Subcutaneous abdominal adipose tissue (tissue), 5 donors: ENCODE results near the gene LITAFD.
A peak's percentile ranks its signal among the peaks of the same experiment; 100 is the strongest.
"Not testable (repeated sequence)": the region's sequence is repeated elsewhere in the genome, so short reads cannot be mapped to it uniquely, and the experiment has no call there.

Experiments used
- H3K27ac ChIP-seq: one replicate; pipeline ENCODE4 v1.7.0; 2013; ENCODE audit warnings: low read depth, mild to moderate bottlenecking, inconsistent platforms, low read length, moderate library complexity
- H3K27me3 ChIP-seq, 5 donors: one replicate each; pipeline ENCODE4 v1.7.0; 2013; ENCODE audit warnings: low read length in 5 of 5, inconsistent platforms in 1 of 5; ENCODE audit not compliant: control insufficient read depth in 5 of 5, insufficient read depth in 4 of 5
- H3K36me3 ChIP-seq, 5 donors: one replicate each; pipeline ENCODE4 v1.7.0; 2013; ENCODE audit warnings: low read length in 5 of 5; ENCODE audit not compliant: control insufficient read depth in 5 of 5, insufficient read depth in 5 of 5
- H3K4me1 ChIP-seq, 5 donors: one replicate each; pipeline ENCODE4 v1.7.0; 2013; ENCODE audit warnings: low read length in 5 of 5, mild to moderate bottlenecking in 3 of 5, moderate library complexity in 1 of 5; ENCODE audit not compliant: control insufficient read depth in 5 of 5, insufficient read depth in 5 of 5
- H3K4me3 ChIP-seq, 5 donors: one replicate each; pipeline ENCODE4 v1.7.0; 2013; ENCODE audit warnings: low read length in 5 of 5, low read depth in 1 of 5
- H3K9ac ChIP-seq, 5 donors: one replicate each; pipeline ENCODE4 v1.7.0; 2013; ENCODE audit warnings: low read length in 5 of 5, mild to moderate bottlenecking in 4 of 5, moderate library complexity in 3 of 5
- H3K9me3 ChIP-seq, 5 donors: one replicate each; pipeline ENCODE4 v1.7.0; 2013; ENCODE audit warnings: low read length in 5 of 5; ENCODE audit not compliant: control insufficient read depth in 5 of 5
- donor health status: healthy.
- donor health status: healthy.
- donor health status: healthy.
- donor health status: healthy.
- donor health status: healthy.

Gene LITAFD

DNA sequence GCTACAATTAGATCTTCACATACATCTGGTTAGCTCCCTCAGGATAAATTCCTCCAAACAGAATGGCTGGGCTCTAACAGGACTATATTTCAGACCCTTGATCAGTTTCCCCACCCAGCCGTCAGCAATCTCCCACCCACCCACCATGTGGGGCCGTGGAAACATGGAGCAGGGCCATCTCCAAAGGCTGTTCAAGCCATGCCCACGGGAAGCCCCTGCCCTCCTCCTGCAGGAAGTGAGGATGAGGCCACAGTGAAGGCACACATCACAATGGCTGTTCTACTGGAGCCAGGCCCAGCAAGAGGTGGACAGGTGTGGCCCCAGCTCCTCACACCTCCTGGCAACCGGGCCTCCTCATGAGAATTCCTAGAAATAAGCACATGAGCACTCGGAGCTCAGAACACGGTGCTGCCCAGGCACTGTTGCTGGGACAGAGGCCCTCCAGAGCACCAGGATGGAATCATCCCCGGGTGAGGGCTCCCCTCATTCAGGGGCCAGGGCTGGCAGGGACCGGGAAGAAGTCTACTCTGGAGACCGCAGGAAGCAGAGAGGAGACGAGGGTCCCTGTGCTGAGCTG is at the start of gene LITAFD:
Gene LITAFD (plus strand): TSS at position 311 of the 577 bp plus-strand sequence. CDS start 2,005 bp downstream, outside the sequence.
- H3K9me3 ChIP-seq, result no peaks in the 10 kb centered on the region
- peaks cover 0 to 1% (median 0%) of the 10 kb centered on the region in 5 donors for H3K36me3 ChIP-seq
- H3K27me3 ChIP-seq, result peaks cover 0 to 26% (median 20%) of the 10 kb centered on the region in 5 donors
- H3K9ac ChIP-seq, result no peak within 1 kb of the TSS
- peaks cover 0 to 15% (median 13%) of the 10 kb centered on the region in 5 donors for H3K4me1 ChIP-seq
- H3K4me3 ChIP-seq, result no peak within 1 kb of the TSS
- H3K27ac ChIP-seq, result no peak within 1 kb of the TSS

DNA sequence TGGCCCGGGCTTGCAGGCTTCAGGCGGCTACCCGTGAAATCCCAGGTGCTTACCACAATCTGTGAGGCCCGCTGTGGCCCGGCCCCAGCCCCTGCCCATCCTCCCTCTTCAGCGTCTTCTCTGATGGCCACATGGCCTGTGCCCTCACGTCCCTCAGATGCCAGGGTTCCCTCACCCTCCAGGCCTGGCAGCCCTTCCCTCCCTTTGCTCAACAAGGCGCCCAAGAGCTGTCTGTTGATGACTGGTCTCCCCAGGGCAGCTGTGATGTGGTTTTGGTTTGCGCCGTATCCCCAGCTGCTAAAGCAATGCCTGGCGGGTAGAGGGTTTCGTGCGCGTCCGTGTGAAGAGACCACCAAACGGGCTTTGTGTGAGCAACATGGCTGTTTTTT is 49.4 kb upstream of the LITAFD start:
- no peak overlapping the region for H3K9ac ChIP-seq
- no peak overlapping the region for H3K27ac ChIP-seq
- no peaks in the 10 kb centered on the region for H3K9me3 ChIP-seq
- no peaks in the 10 kb centered on the region for H3K27me3 ChIP-seq
- no peak overlapping the region for H3K4me3 ChIP-seq
- peaks cover 0 to 8% (median 1%) of the 10 kb centered on the region in 5 donors for H3K4me1 ChIP-seq
- H3K36me3 ChIP-seq, result peaks cover 0 to 44% (median 31%) of the 10 kb centered on the region in 5 donors

DNA sequence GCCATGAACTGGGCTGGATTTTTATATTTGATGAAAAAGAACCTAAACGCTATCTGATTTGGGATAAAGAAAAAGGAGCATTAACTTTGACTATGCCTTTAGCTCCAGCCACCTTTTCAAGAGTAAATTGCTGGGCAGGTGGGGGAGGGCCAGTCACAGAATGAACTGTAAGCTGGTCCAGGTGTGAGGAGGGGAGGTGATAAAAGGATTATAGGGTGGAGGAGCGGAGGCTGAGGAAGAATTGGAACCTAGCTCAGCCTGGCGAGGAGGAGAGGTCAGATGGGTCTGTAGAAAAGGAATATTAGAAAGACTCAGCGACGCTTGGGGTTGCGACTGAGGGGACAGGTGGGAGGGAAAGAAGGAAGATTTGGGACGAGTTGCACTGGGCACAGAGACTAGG is 45.4 kb upstream of the LITAFD start:
- H3K9me3 ChIP-seq, result not testable (repeated sequence)

DNA sequence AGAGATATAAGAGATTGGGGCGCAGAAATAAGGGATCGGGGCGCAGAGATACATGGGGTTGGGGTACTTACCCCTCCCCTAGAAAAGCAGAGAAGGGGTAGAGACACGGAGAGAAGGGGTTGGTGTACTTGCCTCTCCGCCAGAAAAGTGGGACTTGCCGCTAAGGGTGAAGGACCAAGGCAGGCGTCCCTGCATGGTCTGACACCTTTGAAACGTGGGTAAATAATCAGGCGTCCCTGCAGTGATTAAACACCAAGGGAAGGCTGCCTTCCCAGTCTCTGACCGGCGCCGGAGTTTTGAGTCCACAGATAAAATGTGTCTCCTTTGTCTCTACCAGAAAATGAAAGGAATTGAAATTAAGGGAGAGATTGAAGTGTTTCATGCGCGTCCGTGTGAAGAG is 44.6 kb upstream of the LITAFD start:
- not testable (repeated sequence) for H3K4me3 ChIP-seq, H3K9ac ChIP-seq, H3K4me1 ChIP-seq, H3K27me3 ChIP-seq, H3K27ac ChIP-seq, H3K9me3 ChIP-seq, H3K36me3 ChIP-seq

More for the DNA sequence above, 45.4 kb upstream of the LITAFD start:
- H3K27me3 ChIP-seq, H3K4me3 ChIP-seq, H3K27ac ChIP-seq, H3K4me1 ChIP-seq, H3K9ac ChIP-seq: not testable (repeated sequence)
- H3K36me3 ChIP-seq, result peaks cover 0 to 11% (median 8%) of the 10 kb centered on the region in 5 donors

DNA sequence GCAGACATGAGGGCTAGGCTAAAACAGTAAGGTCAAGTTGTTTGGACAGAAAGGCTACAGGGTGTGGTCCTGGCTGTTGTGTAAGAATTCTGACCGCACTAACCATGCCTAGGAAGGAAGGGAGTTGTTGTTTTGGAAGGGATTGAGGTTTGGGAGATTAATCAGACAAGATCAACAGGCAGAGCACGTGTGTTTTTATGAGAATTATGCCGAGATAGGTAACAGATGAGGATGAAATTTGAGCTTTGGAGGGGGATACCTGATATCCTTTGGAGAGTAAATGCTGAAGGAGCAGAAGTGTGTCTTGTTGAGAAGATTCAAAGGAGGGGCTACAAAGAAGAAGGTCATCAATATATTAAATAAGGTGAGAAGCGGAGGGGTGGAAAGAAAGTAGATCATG is 40.1 kb upstream of the LITAFD start:
- not testable (repeated sequence) for H3K36me3 ChIP-seq, H3K4me1 ChIP-seq, H3K27ac ChIP-seq

DNA sequence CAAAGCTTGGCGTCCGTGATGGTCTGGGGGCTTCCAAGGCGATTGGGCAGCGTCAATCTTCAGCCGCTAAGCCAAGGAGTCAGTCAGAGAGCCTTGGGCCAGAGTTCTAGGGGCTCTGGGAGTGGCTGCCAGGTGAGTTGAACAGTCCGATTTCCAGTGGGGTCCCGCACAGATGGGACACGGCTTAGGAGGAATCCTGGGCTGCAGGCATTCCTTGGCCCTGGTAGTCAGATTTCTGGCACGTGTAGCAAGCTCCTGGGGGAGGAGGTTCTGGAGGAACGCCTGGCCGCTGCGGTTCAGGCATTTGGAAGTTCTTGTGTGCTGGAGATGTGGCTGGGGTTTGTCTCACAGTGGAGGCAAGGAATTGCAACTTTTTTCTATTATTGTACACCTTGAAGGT is 38.9 kb upstream of the LITAFD start:
- not testable (repeated sequence) for H3K4me3 ChIP-seq, H3K9ac ChIP-seq

More for the DNA sequence above, 40.1 kb upstream of the LITAFD start:
- H3K4me3 ChIP-seq, H3K9ac ChIP-seq, H3K27me3 ChIP-seq, H3K9me3 ChIP-seq: not testable (repeated sequence)

DNA sequence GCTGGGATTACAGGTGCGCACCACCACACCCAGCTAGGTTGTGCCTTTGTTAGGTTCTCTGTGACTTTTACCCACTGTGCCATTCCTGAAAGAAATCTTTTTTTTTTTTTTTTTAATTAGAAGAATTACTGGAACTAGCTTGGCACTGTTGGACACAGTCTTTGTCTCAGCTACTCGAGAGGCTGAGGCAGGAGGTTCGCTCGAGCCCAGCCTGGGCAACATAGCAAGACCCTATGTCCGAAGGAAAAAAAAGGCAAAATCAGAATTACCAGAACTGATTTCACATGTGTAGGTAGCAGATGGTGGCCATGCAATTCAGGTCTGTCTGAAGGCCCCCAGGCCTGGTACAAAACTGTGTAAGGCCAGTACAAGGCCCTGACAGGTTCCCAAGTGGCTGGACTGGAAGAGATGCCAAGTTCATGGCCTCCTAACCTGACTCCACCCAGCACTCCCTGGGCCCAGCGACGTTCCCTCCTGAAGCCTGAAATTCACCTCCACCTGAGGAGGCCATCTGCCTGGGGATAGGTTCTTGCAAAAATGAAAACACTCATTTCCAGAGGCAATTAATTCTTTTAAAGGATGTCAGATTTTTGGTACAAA is 36.4 kb upstream of the LITAFD start:
- Histone ChIP-seq H3K27ac (no peak overlapping the region), H3K36me3 (peaks cover 0 to 33% (median 26%) of the 10 kb centered on the region in 5 donors)

More for the DNA sequence above, 38.9 kb upstream of the LITAFD start:
- not testable (repeated sequence) for H3K27ac ChIP-seq, H3K9me3 ChIP-seq, H3K4me1 ChIP-seq, H3K27me3 ChIP-seq
- H3K36me3 ChIP-seq, result peaks cover 0 to 14% (median 8%) of the 10 kb centered on the region in 5 donors

DNA sequence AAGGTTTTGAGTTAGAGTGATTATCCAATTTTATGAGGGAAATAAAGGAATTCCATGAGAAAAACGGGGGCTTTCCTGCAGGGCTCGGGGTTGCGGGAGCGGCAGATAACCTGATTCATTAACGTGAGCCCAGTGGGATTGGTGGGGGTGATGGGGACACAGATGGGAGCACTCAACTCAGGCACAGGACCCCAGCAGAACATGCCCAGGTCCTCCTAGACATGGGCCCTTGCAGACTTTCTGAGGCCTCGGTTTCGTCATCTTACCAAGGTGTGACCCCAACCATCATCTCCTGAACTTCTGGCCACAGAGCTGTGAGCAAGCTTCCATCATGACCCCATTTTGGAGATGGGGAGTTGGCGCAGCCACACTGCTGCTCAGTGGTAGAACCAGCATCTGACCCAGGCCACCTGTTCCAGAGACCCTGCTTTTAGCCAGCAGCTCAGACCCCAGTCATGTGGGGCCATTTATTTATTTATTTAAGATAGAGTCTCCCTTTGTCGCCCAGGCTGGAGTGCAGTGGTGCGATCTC is 35.7 kb upstream of the LITAFD start:
- H3K27me3 ChIP-seq, result no peaks in the 10 kb centered on the region
- H3K4me1 ChIP-seq, result peaks cover 9 to 26% (median 24%) of the 10 kb centered on the region in 5 donors
- H3K9me3 ChIP-seq, result no peaks in the 10 kb centered on the region
- H3K27ac ChIP-seq, result no peak overlapping the region
- no peak overlapping the region for H3K9ac ChIP-seq
- H3K4me3 ChIP-seq, result no peak overlapping the region
- peaks cover 0 to 34% (median 26%) of the 10 kb centered on the region in 5 donors for H3K36me3 ChIP-seq

More for the DNA sequence above, 36.4 kb upstream of the LITAFD start:
- peaks cover 9 to 24% (median 21%) of the 10 kb centered on the region in 5 donors for H3K4me1 ChIP-seq
- H3K9me3 ChIP-seq, result no peaks in the 10 kb centered on the region
- no peak overlapping the region for H3K4me3 ChIP-seq
- H3K9ac ChIP-seq, result peak overlapping the region in 1 of 5 donors; percentile 45
- H3K27me3 ChIP-seq, result no peaks in the 10 kb centered on the region

DNA sequence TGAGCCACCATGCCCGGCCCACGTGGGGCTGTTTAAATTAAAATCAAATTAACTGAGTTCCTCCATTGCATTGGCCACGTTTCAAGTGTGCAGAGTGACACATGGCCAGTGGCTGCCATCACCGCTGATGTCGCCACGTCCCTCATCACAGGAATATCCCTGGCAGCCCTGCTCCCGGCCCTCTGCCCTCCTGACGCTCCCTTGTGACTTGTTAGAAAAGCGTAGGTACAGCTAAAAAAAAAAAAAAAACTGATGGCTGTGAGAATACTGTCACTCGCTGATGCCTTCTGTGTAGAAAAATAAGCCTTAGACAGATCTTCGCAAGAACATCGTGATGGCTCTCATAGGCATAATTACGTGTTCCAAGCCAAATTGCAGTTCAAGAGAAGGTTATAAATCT is 35.0 kb upstream of the LITAFD start:
- no peaks in the 10 kb centered on the region for H3K27me3 ChIP-seq
- no peak overlapping the region for H3K27ac ChIP-seq
- H3K9me3 ChIP-seq, result no peaks in the 10 kb centered on the region
- H3K9ac ChIP-seq, result no peak overlapping the region
- peaks cover 0 to 37% (median 26%) of the 10 kb centered on the region in 5 donors for H3K36me3 ChIP-seq
- peaks cover 9 to 29% (median 22%) of the 10 kb centered on the region in 5 donors for H3K4me1 ChIP-seq
- H3K4me3 ChIP-seq, result no peak overlapping the region

DNA sequence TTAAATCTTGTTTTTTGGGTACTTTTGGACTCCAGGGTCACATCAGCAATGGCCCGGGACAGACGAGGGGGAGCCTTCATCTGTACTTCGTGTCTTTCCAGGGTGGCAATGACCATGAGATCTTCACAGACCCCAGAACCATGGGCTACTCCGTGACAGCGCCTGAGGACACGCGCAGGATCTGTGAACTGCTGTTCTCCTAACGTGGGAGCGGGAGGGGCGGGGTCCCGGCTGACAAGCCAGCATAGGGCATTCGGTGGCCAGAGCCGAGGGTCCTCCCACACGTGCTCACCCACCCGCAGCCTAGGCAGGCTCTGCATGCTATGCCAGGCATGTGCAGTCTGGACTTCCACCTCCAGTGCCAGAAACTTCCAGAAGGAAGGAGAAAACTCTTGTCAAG is 34.5 kb upstream of the LITAFD start:
- no peaks in the 10 kb centered on the region for H3K9me3 ChIP-seq
- no peak overlapping the region for H3K4me3 ChIP-seq
- no peak overlapping the region for H3K27ac ChIP-seq
- H3K4me1 ChIP-seq, result peaks cover 9 to 34% (median 20%) of the 10 kb centered on the region in 5 donors
- no peak overlapping the region for H3K9ac ChIP-seq
- no peaks in the 10 kb centered on the region for H3K27me3 ChIP-seq
- peaks cover 0 to 37% (median 26%) of the 10 kb centered on the region in 5 donors for H3K36me3 ChIP-seq
